ENCODE results near the gene HIVEP3. TPM values are rescaled to one million over a fixed set of nuclear protein-coding genes. Genes with fewer than 3 reads are reported as not detected.

HIVEP3 gene
- total RNA-seq, 2 experiments from 2014 or later = 18.6 to 20.4 TPM

DNA sequence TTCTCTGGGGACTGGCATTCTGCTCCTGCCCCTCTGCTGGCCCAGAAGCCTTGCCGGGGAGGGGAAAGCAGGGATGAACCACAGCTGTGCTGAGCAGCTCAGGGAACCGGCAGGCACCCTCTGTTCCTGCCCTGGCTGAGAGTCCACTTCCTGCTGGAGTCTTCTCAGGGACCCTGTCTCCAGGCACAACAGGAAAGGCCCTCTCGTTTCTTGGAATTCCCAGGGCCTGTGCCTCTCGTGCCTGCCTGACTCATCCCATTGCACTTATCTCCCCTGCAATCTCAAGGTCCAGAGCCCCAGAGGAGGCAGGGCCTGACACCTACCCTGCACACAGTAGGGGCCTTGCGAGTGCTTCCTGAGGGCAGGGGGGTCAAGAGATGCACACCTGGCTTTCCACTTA lies 433.1 kb downstream of the HIVEP3 start:
- Mint-ChIP-seq H3K9me3 (no peaks in the 10 kb centered on the region), H3K4me3 (no peak overlapping the region), H3K36me3 (ENCODE audit: low read depth) (no peaks in the 10 kb centered on the region), H3K4me1 (ENCODE audit: low read depth) (peaks cover 9% of the 10 kb centered on the region), H3K27ac (no peak overlapping the region), H3K27me3 (peaks cover 25% of the 10 kb centered on the region)
- CTCF ChIA-PET = no interaction called here
- TF ChIP-seq, protein P1, sequence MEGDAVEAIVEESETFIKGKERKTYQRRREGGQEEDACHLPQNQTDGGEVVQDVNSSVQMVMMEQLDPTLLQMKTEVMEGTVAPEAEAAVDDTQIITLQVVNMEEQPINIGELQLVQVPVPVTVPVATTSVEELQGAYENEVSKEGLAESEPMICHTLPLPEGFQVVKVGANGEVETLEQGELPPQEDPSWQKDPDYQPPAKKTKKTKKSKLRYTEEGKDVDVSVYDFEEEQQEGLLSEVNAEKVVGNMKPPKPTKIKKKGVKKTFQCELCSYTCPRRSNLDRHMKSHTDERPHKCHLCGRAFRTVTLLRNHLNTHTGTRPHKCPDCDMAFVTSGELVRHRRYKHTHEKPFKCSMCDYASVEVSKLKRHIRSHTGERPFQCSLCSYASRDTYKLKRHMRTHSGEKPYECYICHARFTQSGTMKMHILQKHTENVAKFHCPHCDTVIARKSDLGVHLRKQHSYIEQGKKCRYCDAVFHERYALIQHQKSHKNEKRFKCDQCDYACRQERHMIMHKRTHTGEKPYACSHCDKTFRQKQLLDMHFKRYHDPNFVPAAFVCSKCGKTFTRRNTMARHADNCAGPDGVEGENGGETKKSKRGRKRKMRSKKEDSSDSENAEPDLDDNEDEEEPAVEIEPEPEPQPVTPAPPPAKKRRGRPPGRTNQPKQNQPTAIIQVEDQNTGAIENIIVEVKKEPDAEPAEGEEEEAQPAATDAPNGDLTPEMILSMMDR (IDR thresholded peaks at IDR 0.05) = no peak
- DNase-seq = no peak
- ATAC-seq = no peak
- intact Hi-C loops (cut with micrococcal nuclease) = no loop called here
- POLR2A ChIA-PET = no interaction called here

DNA sequence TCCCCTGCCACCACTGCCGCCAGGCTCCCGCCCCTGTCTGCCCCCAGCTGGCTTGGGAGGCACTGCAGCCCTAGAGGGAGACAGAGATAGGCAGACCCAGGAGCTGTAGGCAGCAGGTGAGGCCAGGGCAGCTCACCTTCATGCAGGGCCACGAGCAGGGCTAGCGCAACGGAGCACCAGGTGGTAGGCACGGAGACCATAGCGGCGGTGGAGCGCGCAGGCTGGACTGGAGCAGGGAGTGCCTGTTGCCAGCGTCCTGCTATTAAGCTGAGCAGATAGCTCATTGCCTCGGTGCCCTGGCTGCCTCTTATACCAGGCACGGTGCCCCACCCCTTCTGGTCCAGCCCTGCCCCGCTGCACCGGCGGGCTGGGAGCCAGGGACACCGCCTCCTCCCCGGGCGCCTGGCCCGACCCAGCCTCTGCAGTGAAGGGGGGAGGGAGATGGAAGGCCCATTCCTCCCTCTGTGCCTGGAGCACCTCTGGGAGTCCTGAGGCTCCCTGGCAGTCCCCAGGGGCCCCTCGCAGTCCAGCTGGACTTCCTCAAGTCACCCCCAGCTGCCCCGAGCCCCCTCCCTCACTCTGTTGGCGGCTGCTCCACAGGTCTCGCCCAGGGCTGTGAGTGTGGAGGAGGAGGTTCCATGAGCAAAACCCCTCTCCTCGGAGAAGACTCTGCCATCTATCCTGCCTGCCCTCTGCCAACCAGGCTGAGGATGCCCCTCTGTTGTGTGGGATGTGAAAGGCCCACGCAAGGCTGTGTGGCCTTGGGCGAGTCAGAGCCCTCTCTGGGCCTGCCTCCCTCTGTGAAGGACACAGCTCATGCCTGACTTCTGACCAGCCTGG lies 434.1 kb downstream of the HIVEP3 start, which contains the start of gene EDN2:
EDN2 (minus strand) TSS at position 282 of the 840 bp plus-strand sequence; CDS start at position 200, 82 bp downstream.
- ATAC-seq (peak; percentile 22), DNase-seq (no peak)
- no peaks in the 10 kb centered on the region for H3K9me3 Mint-ChIP-seq
- no peak within 1 kb of the TSS for H3K4me3 Mint-ChIP-seq
- no peaks in the 10 kb centered on the region for H3K36me3 Mint-ChIP-seq (ENCODE audit: low read depth)
- H3K4me1 Mint-ChIP-seq (ENCODE audit: low read depth) = peaks cover 9% of the 10 kb centered on the region
- POLR2A ChIA-PET = interaction anchor here (0.6 kb wide), 1 partner anchor 372 kb away, joined by 3 read pairs; no protein-coding TSS in a partner anchor
- TF ChIP-seq, protein P1 (IDR thresholded peaks at IDR 0.05) = no peak
- H3K27ac Mint-ChIP-seq = no peak within 1 kb of the TSS
- CTCF ChIA-PET = interaction anchor here (0.9 to 1.3 kb wide), 2 partner anchors 8 to 432 kb away, joined by 3 to 6 read pairs; no protein-coding TSS in a partner anchor
- intact Hi-C loops (cut with micrococcal nuclease) = no loop called here
- H3K27me3 Mint-ChIP-seq = peaks cover 21% of the 10 kb centered on the region

- Mint-ChIP-seq H3K4me3 (no peak overlapping the region), H3K4me1 (ENCODE audit: low read depth) (peaks cover 9% of the 10 kb centered on the region), H3K9me3 (no peaks in the 10 kb centered on the region), H3K27ac (no peak overlapping the region), H3K27me3 (peaks cover 17% of the 10 kb centered on the region), H3K36me3 (ENCODE audit: low read depth) (no peaks in the 10 kb centered on the region)
- TF ChIP-seq, protein P1 (IDR thresholded peaks at IDR 0.05) = no peak
- ATAC-seq (no peak), DNase-seq (no peak)
- CTCF ChIA-PET = interaction anchor here (0.9 to 1.3 kb wide), 2 partner anchors 9 to 432 kb away, joined by 3 to 6 read pairs; no protein-coding TSS in a partner anchor
- POLR2A ChIA-PET = interaction anchor here (0.6 to 0.8 kb wide), 2 partner anchors 224 to 371 kb away, joined by 3 read pairs; no protein-coding TSS in a partner anchor
- intact Hi-C loops (cut with micrococcal nuclease) = no loop called here
Measured at GRCh38 chr1:41483960-41484401, 434.7 kb downstream of the HIVEP3 start.

DNA sequence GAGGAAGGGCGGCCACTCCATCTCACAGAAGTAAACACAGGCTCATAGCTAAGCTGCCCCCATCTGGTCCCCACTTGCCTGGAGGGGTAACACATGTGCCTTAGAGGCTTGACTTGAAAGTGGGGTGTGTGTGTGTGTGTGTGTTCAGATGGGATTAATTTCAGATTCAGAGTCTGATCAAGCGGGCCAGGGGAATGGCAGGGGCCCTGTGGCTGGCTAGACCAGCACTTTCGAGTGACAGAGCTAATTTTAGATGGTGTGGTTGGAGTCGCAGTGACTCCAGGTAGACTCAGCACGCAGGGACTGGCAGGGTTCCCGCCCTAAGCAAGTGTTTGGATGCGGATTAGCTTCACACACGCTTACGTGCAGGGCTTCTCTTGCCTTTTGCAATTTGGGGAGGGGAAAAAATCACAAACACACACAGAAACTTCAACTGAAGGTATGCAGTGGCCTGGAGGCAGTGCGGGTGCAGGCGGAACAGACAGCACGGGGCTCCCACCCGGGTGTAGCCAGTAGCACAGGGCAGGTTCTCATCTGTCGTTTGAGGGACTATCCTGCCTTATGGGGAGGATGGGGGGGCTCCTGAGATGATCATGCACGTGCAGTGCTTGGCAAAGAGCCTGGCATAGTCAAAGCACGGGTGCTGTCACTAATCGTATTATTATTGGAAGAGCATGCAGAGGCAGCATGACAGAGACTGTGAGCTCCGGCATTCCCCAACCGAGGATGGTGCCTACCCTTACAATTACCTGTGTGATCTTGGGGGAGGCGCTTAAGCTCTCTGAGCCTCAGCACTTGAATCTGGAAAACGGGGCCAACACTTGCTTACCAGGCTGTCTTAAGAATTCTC lies 435.5 kb downstream of the HIVEP3 start:
- CTCF ChIA-PET = interaction anchor here (0.9 to 1.3 kb wide), 2 partner anchors 9 to 433 kb away, joined by 3 to 6 read pairs; no protein-coding TSS in a partner anchor
- Mint-ChIP-seq H3K4me3 (no peak overlapping the region), H3K9me3 (no peaks in the 10 kb centered on the region), H3K27ac (peak overlapping the region; percentile 15), H3K4me1 (ENCODE audit: low read depth) (peaks cover 9% of the 10 kb centered on the region), H3K27me3 (peaks cover 16% of the 10 kb centered on the region), H3K36me3 (ENCODE audit: low read depth) (no peaks in the 10 kb centered on the region)
- TF ChIP-seq, protein P1 (IDR thresholded peaks at IDR 0.05) = no peak
- POLR2A ChIA-PET = interaction anchor here (0.6 to 0.8 kb wide), 2 partner anchors 223 to 416 kb away, joined by 3 read pairs; no protein-coding TSS in a partner anchor
- intact Hi-C loops (cut with micrococcal nuclease) = no loop called here
- no peak for DNase-seq
- ATAC-seq = no peak
